ENCODE data around the gene NDUFA11.

DNA sequence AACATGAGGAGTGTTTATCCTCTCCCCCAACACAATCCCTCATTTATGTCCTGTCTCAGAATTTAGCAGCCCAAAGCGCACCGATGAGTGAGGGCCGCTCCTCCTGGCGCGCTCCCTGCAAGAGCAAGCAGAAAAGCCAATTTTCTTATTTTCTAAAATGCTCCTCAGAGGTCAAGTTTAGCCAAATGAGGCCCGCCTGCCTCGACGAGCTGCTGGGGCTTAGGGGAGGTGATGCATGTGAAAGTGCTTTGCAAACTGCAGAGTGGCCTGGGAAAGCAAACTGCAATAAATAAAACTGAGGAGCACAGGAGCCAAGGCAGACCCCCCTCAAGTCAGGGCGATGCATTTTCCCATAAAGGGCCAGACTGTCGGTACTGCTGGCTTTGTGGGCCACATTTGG lies 39.5 kb upstream of the NDUFA11 start:
- TF ChIP-seq, protein P1, sequence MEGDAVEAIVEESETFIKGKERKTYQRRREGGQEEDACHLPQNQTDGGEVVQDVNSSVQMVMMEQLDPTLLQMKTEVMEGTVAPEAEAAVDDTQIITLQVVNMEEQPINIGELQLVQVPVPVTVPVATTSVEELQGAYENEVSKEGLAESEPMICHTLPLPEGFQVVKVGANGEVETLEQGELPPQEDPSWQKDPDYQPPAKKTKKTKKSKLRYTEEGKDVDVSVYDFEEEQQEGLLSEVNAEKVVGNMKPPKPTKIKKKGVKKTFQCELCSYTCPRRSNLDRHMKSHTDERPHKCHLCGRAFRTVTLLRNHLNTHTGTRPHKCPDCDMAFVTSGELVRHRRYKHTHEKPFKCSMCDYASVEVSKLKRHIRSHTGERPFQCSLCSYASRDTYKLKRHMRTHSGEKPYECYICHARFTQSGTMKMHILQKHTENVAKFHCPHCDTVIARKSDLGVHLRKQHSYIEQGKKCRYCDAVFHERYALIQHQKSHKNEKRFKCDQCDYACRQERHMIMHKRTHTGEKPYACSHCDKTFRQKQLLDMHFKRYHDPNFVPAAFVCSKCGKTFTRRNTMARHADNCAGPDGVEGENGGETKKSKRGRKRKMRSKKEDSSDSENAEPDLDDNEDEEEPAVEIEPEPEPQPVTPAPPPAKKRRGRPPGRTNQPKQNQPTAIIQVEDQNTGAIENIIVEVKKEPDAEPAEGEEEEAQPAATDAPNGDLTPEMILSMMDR (IDR thresholded peaks at IDR 0.05; ENCODE audit: borderline replicate concordance, extremely low read depth, low read length, poor library complexity, severe bottlenecking) = no peak
- TF ChIP-seq EZH2 (IDR thresholded peaks at IDR 0.05; ENCODE audit: borderline replicate concordance, low read depth, low read length, severe bottlenecking) = no peak

Measured in DND-41 (cell line).